Stomach (tissue), 4 donors: ENCODE measurements around the gene ABHD12B.

ENCODE experiments used
- CTCF ChIP-seq, 7 experiments: fragments of 450-650 bp in 4 of 7; fragments of 200-600 bp in 3 of 7; sonication (generic) in 3 of 7; IDR thresholded peaks; one replicate each; pipeline ENCODE4 v1.5.1; 2016 to 2019; ENCODE audit warnings: antibody characterized with exemption in 7 of 7, control low read depth in 2 of 7, mild to moderate bottlenecking in 1 of 7
- EP300 ChIP-seq: sonication (generic); formaldehyde crosslinking; IDR thresholded peaks from one replicate; pipeline ENCODE4 v1.6.1; 2017; ENCODE audit warnings: antibody characterized with exemption
- POLR2A ChIP-seq, 4 donors: fragments of 450-650 bp; IDR thresholded peaks; one replicate each; pipeline ENCODE4 v1.6.1; 2016; ENCODE audit warnings: antibody characterized with exemption in 4 of 4, control low read depth in 2 of 4, mild to moderate bottlenecking in 1 of 4, moderate library complexity in 1 of 4
- POLR2AphosphoS5 ChIP-seq, 3 donors: sonication (generic); formaldehyde crosslinking; IDR thresholded peaks; one replicate each; pipeline ENCODE4 v1.6.1; 2016; ENCODE audit warnings: antibody characterized with exemption in 3 of 3

DNA sequence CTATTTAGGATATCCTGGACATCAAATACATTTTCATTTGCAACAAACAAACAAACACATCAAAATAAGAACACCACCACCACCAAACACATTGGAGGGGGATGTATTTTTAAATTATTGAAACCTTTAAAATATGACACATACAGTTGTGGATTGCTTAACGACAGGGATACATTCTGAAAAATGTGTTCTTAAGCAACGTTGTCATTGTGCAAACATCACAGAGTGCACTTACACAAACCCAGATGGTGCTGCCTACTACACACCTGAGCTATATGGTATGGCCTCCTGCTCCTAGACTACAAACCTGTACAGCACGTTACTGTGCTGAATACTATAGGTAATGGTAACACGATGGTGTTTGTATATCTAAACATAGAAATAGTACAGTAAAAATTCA is 53.0 kb downstream of the ABHD12B start:
- TF ChIP-seq CTCF (IDR thresholded peaks at IDR 0.05): no peak
- no peak for TF ChIP-seq EP300
- no peak for TF ChIP-seq POLR2A (IDR thresholded peaks at IDR 0.05)
- no peak for TF ChIP-seq POLR2AphosphoS5 (IDR thresholded peaks at IDR 0.05)
